H1 (cell line): ENCODE data around the gene TAS2R42.

ENCODE experiments used
- SIN3A ChIP-seq, 2 experiments: IDR thresholded peaks in 1 of 2; conservative IDR thresholded peaks in 1 of 2; 2 replicates each; pipeline ENCODE4 v1.6.1; 2011 to 2012; ENCODE audit warnings: low read length in 2 of 2, improper control_type of control experiment in 1 of 2, low read depth in 1 of 2, mild to moderate bottlenecking in 1 of 2
- TEAD4 ChIP-seq: IDR thresholded peaks from 2 replicates; pipeline ENCODE4 v1.6.1; 2012; ENCODE audit warnings: low read depth, low read length, inconsistent platforms, mixed read lengths
- TF ChIP-seq, protein P1 (sequence below), 3 experiments: IDR thresholded peaks; 1 replicate in 2 of 3; 2 replicates in 1 of 3; pipeline versions ENCODE4 v1.5.1 to v1.6.1; 2011; ENCODE audit warnings: low read length in 3 of 3, mild to moderate bottlenecking in 3 of 3, inconsistent platforms in 2 of 3, low read depth in 1 of 3, moderate library complexity in 1 of 3; ENCODE audit not compliant: insufficient read depth in 1 of 3; ENCODE audit errors: control extremely low read depth in 1 of 3
- TF ChIP-seq, protein P2 (sequence below): IDR thresholded peaks from 2 replicates; pipeline ENCODE4 v1.6.1; 2011; ENCODE audit warnings: low read depth, mild to moderate bottlenecking, low read length; ENCODE audit not compliant: insufficient read depth

- TF ChIP-seq SIN3A (conservative IDR thresholded peaks at IDR 0.05 in 1 of 2, IDR thresholded peaks at IDR 0.05 in 1 of 2; ENCODE audit: low read depth in 1 of 2, low read length in 2 of 2) (no peak), TEAD4 (no peak)
- TF ChIP-seq, protein P1, sequence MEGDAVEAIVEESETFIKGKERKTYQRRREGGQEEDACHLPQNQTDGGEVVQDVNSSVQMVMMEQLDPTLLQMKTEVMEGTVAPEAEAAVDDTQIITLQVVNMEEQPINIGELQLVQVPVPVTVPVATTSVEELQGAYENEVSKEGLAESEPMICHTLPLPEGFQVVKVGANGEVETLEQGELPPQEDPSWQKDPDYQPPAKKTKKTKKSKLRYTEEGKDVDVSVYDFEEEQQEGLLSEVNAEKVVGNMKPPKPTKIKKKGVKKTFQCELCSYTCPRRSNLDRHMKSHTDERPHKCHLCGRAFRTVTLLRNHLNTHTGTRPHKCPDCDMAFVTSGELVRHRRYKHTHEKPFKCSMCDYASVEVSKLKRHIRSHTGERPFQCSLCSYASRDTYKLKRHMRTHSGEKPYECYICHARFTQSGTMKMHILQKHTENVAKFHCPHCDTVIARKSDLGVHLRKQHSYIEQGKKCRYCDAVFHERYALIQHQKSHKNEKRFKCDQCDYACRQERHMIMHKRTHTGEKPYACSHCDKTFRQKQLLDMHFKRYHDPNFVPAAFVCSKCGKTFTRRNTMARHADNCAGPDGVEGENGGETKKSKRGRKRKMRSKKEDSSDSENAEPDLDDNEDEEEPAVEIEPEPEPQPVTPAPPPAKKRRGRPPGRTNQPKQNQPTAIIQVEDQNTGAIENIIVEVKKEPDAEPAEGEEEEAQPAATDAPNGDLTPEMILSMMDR (IDR thresholded peaks at IDR 0.05; ENCODE audit: control extremely low read depth in 1 of 3, insufficient read depth in 1 of 3, low read depth in 1 of 3, low read length in 3 of 3): no peak
- TF ChIP-seq, protein P2, sequence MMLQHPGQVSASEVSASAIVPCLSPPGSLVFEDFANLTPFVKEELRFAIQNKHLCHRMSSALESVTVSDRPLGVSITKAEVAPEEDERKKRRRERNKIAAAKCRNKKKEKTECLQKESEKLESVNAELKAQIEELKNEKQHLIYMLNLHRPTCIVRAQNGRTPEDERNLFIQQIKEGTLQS: no peak
These were observed 16.0 kb downstream of the TAS2R42 start for GRCh38 chr12:11170810-11171144.
